GM23338 (cell line): ENCODE results near the gene SLC35F2. TPM values are rescaled to one million over a fixed set of nuclear protein-coding genes. Genes with fewer than 3 reads are reported as not detected.

ENCODE experiments used
- ATAC-seq: fragments of 200-7000 bp; cut with Tn5 transposase; 3 replicates; pipeline ENCODE4 v1.9.1; 2020
- DNase-seq: peaks from one replicate; pipeline ENCODE4 v3.0.0-alpha.2; 2015; ENCODE audit warnings: low spot score
- H2AFZ ChIP-seq: fragments of 200-600 bp; sonication (generic); 2 replicates; pipeline ENCODE4 v1.8.0; 2016; ENCODE audit warnings: antibody characterized with exemption, mild to moderate bottlenecking, moderate library complexity
- H3F3A ChIP-seq: fragments of 200-600 bp; sonication (generic); replicated peaks from 2 replicates; pipeline ENCODE4 v1.8.0; 2017; ENCODE audit warnings: antibody characterized with exemption, mixed run types, low read depth
- H3K27ac ChIP-seq: fragments of 200-600 bp; sonication (generic); 2 replicates; pipeline ENCODE4 v1.6.1; 2016; ENCODE audit warnings: low read depth
- H3K27me3 ChIP-seq: fragments of 200-600 bp; sonication (generic); 2 replicates; pipeline ENCODE4 v1.8.0; 2016; ENCODE audit warnings: mild to moderate bottlenecking, mixed run types, moderate library complexity; ENCODE audit not compliant: insufficient read depth
- H3K36me3 ChIP-seq: fragments of 200-600 bp; sonication (generic); 2 replicates; pipeline ENCODE4 v1.8.0; 2016; ENCODE audit warnings: mild to moderate bottlenecking; ENCODE audit not compliant: insufficient read depth
- H3K4me1 ChIP-seq: fragments of 200-600 bp; sonication (generic); 2 replicates; pipeline ENCODE4 v1.8.0; 2016; ENCODE audit warnings: mild to moderate bottlenecking, moderate library complexity; ENCODE audit not compliant: insufficient read depth
- H3K4me2 ChIP-seq: fragments of 200-600 bp; sonication (generic); 2 replicates; pipeline ENCODE4 v1.7.1; 2017; ENCODE audit warnings: mixed run types
- H3K4me3 ChIP-seq: fragments of 200-600 bp; sonication (generic); 2 replicates; pipeline ENCODE4 v1.6.1; 2016; ENCODE audit warnings: mixed run types
- H3K79me2 ChIP-seq: fragments of 200-600 bp; sonication (generic); replicated peaks from 2 replicates; pipeline ENCODE4 v1.8.0; 2017; ENCODE audit warnings: mild to moderate bottlenecking; ENCODE audit not compliant: insufficient read depth
- H3K9me2 ChIP-seq: fragments of 200-600 bp; sonication (generic); 2 replicates; pipeline ENCODE4 v1.8.0; 2017; ENCODE audit not compliant: insufficient read depth
- H4K20me1 ChIP-seq: fragments of 200-600 bp; sonication (generic); replicated peaks from 2 replicates; pipeline ENCODE4 v1.8.0; 2017; ENCODE audit warnings: mild to moderate bottlenecking; ENCODE audit not compliant: insufficient read depth
- H3K27ac Mint-ChIP-seq: 2 replicates; pipeline ENCODE4 v1.8.0; 2020; ENCODE audit warnings: inconsistent platforms, mild to moderate bottlenecking, moderate library complexity, mixed read lengths
- H3K27me3 Mint-ChIP-seq: 3 replicates; pipeline ENCODE4 v1.8.0; 2022; ENCODE audit warnings: low read depth, mild to moderate bottlenecking, moderate library complexity, mixed read lengths, inconsistent platforms; ENCODE audit not compliant: insufficient read depth, poor library complexity
- H3K36me3 Mint-ChIP-seq: 3 replicates; pipeline ENCODE4 v1.8.0; 2021; ENCODE audit warnings: low read depth, mild to moderate bottlenecking, inconsistent platforms, moderate library complexity, mixed read lengths
- H3K4me1 Mint-ChIP-seq: 3 replicates; pipeline ENCODE4 v1.8.0; 2020; ENCODE audit warnings: mild to moderate bottlenecking, inconsistent platforms, mixed read lengths
- H3K4me3 Mint-ChIP-seq: 3 replicates; pipeline ENCODE4 v1.8.0; 2021; ENCODE audit warnings: moderate library complexity, mild to moderate bottlenecking, inconsistent platforms, mixed read lengths
- H3K9me3 Mint-ChIP-seq: 3 replicates; pipeline ENCODE4 v1.8.0; 2020; ENCODE audit warnings: moderate library complexity, mild to moderate bottlenecking, inconsistent platforms, mixed read lengths
- CREB1 ChIP-seq: fragments of 250-450 bp; sonication (Bioruptor Pico); IDR thresholded peaks from 2 replicates; pipeline ENCODE4 v1.5.0; 2020; ENCODE audit warnings: low read depth, mild to moderate bottlenecking, moderate library complexity
- ETS1 ChIP-seq: IDR thresholded peaks from 2 replicates; pipeline ENCODE4 v1.6.1; 2016; ENCODE audit warnings: antibody characterized with exemption
- EZH2phosphoT487 ChIP-seq: fragments of 200-600 bp; sonication (generic); IDR thresholded peaks from one replicate; pipeline ENCODE4 v1.8.1; 2018; ENCODE audit warnings: antibody characterized with exemption; ENCODE audit not compliant: unreplicated experiment
- JUNB ChIP-seq: IDR thresholded peaks from one replicate; pipeline ENCODE4 v1.6.1; 2016; ENCODE audit warnings: antibody characterized with exemption; ENCODE audit not compliant: unreplicated experiment
- NANOG ChIP-seq: IDR thresholded peaks from 2 replicates; pipeline ENCODE4 v1.6.1; 2016; ENCODE audit warnings: antibody characterized with exemption, borderline replicate concordance
- POLR2AphosphoS5 ChIP-seq: IDR thresholded peaks from 2 replicates; pipeline ENCODE4 v1.6.1; 2016; ENCODE audit warnings: antibody characterized with exemption, low read depth
- REST ChIP-seq: IDR thresholded peaks from one replicate; pipeline ENCODE4 v1.6.1; 2018; ENCODE audit warnings: antibody characterized with exemption; ENCODE audit not compliant: unreplicated experiment
- STAT1 ChIP-seq: IDR thresholded peaks from one replicate; pipeline ENCODE4 v1.6.1; 2016; ENCODE audit warnings: antibody characterized with exemption; ENCODE audit not compliant: unreplicated experiment
- ZNF114 ChIP-seq: fragments of 250-450 bp; sonication (Bioruptor Pico); IDR thresholded peaks from 2 replicates; pipeline ENCODE4 v1.5.0; 2020; ENCODE audit warnings: mild to moderate bottlenecking, moderate library complexity
- ZNF331 ChIP-seq: fragments of 250-450 bp; sonication (Bioruptor Pico); IDR thresholded peaks from 2 replicates; pipeline ENCODE4 v1.5.0; 2020; ENCODE audit warnings: low read depth, mild to moderate bottlenecking, moderate library complexity
- polyA plus RNA-seq: library from polyadenylated mRNA; unstranded; fragments of >200 nt; fragmentation: Nextera tagmentation; extraction: Ambion mirVana; gene quantifications from 2 replicates; pipeline ENCODE4 v1.2.1, GENCODE V29; 2016
- total RNA-seq: library from RNA; depleted of rRNA; stranded (reverse); fragments of >200 nt; shearing (Covaris generic); gene quantifications from 2 replicates; pipeline ENCODE4 v1.2.3, GENCODE V29; 2014
- TF ChIP-seq, protein P1 (sequence below): fragments of 250-450 bp; sonication (Bioruptor Pico); IDR thresholded peaks from 2 replicates; pipeline ENCODE4 v1.5.0; 2020; ENCODE audit warnings: mild to moderate bottlenecking, moderate library complexity
- TF ChIP-seq, protein P2 (sequence below), 2 experiments: fragments of 200-600 bp in 1 of 2; sonication (generic) in 1 of 2; conservative IDR thresholded peaks; 2 replicates each; pipeline versions ENCODE4 v1.5.1 to v1.6.1; 2016 to 2017; ENCODE audit warnings: antibody characterized with exemption in 2 of 2, low read depth in 2 of 2, mild to moderate bottlenecking in 2 of 2, moderate library complexity in 1 of 2

SLC35F2 gene
- total and polyA plus RNA-seq, 2 experiments from 2014 or later = 25.2 to 32.5 TPM

- Histone ChIP-seq H2AFZ (no peak overlapping the region), H3K4me1 (peaks cover 3% of the 10 kb centered on the region; the same call in 1 of the 2 replicates), H3K79me2 (no peaks in the 10 kb centered on the region), H3K27ac (no peak overlapping the region), H3K27me3 (no peaks in the 10 kb centered on the region), H3K36me3 (peaks cover 3% of the 10 kb centered on the region; the same call in 1 of the 2 replicates), H3F3A (no peaks in the 10 kb centered on the region; the same call in 1 of the 2 replicates), H3K4me2 (no peak overlapping the region), H3K9me2 (no peaks in the 10 kb centered on the region), H3K4me3 (no peak overlapping the region), H4K20me1 (no peaks in the 10 kb centered on the region)
- peaks cover 2% of the 10 kb centered on the region for H3K27me3 Mint-ChIP-seq
- H3K9me3 Mint-ChIP-seq = peaks cover 4% of the 10 kb centered on the region; the same call in 1 of the 3 replicates
- peaks cover 5% of the 10 kb centered on the region; the same call in 2 of the 3 replicates for H3K4me1 Mint-ChIP-seq
- DNase-seq (no peak), ATAC-seq (no peak)
- TF ChIP-seq ZNF114 (CRISPR knock-in tag) (no peak), REST (no peak), EZH2phosphoT487 (no peak), ZNF331 (CRISPR knock-in tag) (no peak), POLR2AphosphoS5 (no peak), CREB1 (no peak), STAT1 (no peak), NANOG (no peak), ETS1 (no peak), JUNB (no peak)
- TF ChIP-seq, protein P1, sequence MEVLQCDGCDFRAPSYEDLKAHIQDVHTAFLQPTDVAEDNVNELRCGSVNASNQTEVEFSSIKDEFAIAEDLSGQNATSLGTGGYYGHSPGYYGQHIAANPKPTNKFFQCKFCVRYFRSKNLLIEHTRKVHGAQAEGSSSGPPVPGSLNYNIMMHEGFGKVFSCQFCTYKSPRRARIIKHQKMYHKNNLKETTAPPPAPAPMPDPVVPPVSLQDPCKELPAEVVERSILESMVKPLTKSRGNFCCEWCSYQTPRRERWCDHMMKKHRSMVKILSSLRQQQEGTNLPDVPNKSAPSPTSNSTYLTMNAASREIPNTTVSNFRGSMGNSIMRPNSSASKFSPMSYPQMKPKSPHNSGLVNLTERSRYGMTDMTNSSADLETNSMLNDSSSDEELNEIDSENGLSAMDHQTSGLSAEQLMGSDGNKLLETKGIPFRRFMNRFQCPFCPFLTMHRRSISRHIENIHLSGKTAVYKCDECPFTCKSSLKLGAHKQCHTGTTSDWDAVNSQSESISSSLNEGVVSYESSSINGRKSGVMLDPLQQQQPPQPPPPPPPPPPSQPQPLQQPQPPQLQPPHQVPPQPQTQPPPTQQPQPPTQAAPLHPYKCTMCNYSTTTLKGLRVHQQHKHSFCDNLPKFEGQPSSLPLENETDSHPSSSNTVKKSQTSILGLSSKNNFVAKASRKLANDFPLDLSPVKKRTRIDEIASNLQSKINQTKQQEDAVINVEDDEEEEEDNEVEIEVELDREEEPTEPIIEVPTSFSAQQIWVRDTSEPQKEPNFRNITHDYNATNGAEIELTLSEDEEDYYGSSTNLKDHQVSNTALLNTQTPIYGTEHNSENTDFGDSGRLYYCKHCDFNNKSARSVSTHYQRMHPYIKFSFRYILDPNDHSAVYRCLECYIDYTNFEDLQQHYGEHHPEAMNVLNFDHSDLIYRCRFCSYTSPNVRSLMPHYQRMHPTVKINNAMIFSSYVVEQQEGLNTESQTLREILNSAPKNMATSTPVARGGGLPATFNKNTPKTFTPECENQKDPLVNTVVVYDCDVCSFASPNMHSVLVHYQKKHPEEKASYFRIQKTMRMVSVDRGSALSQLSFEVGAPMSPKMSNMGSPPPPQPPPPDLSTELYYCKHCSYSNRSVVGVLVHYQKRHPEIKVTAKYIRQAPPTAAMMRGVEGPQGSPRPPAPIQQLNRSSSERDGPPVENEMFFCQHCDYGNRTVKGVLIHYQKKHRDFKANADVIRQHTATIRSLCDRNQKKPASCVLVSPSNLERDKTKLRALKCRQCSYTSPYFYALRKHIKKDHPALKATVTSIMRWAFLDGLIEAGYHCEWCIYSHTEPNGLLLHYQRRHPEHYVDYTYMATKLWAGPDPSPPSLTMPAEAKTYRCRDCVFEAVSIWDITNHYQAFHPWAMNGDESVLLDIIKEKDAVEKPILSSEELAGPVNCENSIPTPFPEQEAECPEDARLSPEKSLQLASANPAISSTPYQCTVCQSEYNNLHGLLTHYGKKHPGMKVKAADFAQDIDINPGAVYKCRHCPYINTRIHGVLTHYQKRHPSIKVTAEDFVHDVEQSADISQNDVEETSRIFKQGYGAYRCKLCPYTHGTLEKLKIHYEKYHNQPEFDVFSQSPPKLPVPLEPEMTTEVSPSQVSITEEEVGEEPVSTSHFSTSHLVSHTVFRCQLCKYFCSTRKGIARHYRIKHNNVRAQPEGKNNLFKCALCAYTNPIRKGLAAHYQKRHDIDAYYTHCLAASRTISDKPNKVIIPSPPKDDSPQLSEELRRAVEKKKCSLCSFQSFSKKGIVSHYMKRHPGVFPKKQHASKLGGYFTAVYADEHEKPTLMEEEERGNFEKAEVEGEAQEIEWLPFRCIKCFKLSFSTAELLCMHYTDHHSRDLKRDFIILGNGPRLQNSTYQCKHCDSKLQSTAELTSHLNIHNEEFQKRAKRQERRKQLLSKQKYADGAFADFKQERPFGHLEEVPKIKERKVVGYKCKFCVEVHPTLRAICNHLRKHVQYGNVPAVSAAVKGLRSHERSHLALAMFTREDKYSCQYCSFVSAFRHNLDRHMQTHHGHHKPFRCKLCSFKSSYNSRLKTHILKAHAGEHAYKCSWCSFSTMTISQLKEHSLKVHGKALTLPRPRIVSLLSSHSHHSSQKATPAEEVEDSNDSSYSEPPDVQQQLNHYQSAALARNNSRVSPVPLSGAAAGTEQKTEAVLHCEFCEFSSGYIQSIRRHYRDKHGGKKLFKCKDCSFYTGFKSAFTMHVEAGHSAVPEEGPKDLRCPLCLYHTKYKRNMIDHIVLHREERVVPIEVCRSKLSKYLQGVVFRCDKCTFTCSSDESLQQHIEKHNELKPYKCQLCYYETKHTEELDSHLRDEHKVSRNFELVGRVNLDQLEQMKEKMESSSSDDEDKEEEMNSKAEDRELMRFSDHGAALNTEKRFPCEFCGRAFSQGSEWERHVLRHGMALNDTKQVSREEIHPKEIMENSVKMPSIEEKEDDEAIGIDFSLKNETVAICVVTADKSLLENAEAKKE = no peak
- TF ChIP-seq, protein P2, sequence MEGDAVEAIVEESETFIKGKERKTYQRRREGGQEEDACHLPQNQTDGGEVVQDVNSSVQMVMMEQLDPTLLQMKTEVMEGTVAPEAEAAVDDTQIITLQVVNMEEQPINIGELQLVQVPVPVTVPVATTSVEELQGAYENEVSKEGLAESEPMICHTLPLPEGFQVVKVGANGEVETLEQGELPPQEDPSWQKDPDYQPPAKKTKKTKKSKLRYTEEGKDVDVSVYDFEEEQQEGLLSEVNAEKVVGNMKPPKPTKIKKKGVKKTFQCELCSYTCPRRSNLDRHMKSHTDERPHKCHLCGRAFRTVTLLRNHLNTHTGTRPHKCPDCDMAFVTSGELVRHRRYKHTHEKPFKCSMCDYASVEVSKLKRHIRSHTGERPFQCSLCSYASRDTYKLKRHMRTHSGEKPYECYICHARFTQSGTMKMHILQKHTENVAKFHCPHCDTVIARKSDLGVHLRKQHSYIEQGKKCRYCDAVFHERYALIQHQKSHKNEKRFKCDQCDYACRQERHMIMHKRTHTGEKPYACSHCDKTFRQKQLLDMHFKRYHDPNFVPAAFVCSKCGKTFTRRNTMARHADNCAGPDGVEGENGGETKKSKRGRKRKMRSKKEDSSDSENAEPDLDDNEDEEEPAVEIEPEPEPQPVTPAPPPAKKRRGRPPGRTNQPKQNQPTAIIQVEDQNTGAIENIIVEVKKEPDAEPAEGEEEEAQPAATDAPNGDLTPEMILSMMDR (conservative IDR thresholded peaks at IDR 0.05; ENCODE audit: low read depth in 2 of 2) = no peak
- H3K27ac Mint-ChIP-seq = no peak overlapping the region; the same call in 1 of the 2 replicates
- H3K36me3 Mint-ChIP-seq = peaks cover 44% of the 10 kb centered on the region
- H3K4me3 Mint-ChIP-seq = no peak overlapping the region
Observed at GRCh38 chr11:107792049-107792443, 66.5 kb downstream of the SLC35F2 start.
